Upper lobe of right lung (tissue), 1 donor: Measurements from ENCODE around the gene ACTC1. TPM values are rescaled to one million over a fixed set of nuclear protein-coding genes. Genes with fewer than 3 reads are reported as not detected.

Source experiments
- ATAC-seq: fragments of 200-7000 bp; cut with Tn5 transposase; one replicate; pipeline ENCODE4 v1.9.1; 2020; ENCODE audit warnings: mild to moderate bottlenecking, moderate library complexity
- DNase-seq: peaks from one replicate; pipeline ENCODE4 v3.0.0-alpha.2; 2020
- H3K27ac ChIP-seq: fragments of 200-600 bp; one replicate; pipeline ENCODE4 v1.8.0; 2022
- H3K27me3 ChIP-seq: fragments of 200-600 bp; one replicate; pipeline ENCODE4 v1.8.0; 2022; ENCODE audit warnings: mild to moderate bottlenecking
- H3K36me3 ChIP-seq: fragments of 200-600 bp; one replicate; pipeline ENCODE4 v1.8.0; 2022
- H3K4me1 ChIP-seq: fragments of 200-600 bp; one replicate; pipeline ENCODE4 v1.8.0; 2022
- H3K4me3 ChIP-seq: fragments of 200-600 bp; one replicate; pipeline ENCODE4 v1.8.0; 2022; ENCODE audit warnings: mild to moderate bottlenecking
- H3K9me3 ChIP-seq: fragments of 200-600 bp; one replicate; pipeline ENCODE4 v1.8.0; 2022
- intact Hi-C: fragments of 100-400 bp; cut with DNase I; formaldehyde crosslinking; loops from one replicate; pipeline ENCODE4 v1.11.0; 2022
- total RNA-seq: library from RNA; stranded (reverse); fragmentation: NEBNext Ultra II Directional; extraction: Animal tissue kit (Norgen Biotek cat#: 25700); gene quantifications from one replicate; pipeline ENCODE4 v1.2.1, GENCODE V29; 2021
- TF ChIP-seq, protein P1 (sequence below): fragments of 200-600 bp; IDR thresholded peaks from one replicate; pipeline ENCODE4 v1.8.0; 2022; ENCODE audit warnings: antibody characterized with exemption
- donor health status: DM: no; HTN: yes; CAD: no; lungs with severe emphysema.

Gene ACTC1
- total RNA-seq, 1 donor from 2014 or later: 3.4 TPM

DNA sequence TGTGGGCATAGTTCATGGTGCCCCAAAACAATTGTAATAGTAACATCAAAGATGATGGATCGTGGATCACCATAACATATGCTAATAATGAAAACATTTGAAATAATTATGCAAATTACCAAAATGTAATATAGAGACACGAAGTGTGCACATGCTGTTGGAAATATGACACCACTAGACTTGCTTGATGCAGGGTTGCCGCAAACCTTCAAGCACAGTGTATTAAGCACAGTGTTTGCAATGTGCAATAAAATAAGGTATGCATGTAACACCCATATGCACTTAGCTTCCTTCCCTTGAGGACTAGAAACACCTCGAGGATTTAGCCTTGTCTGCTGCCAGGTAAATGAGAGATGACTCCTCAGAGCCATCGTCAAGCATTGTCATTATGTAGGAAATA, 29.6 kb downstream of the ACTC1 start:
- H3K27ac ChIP-seq: no peak overlapping the region
- no peaks in the 10 kb centered on the region for H3K9me3 ChIP-seq
- H3K27me3 ChIP-seq: no peaks in the 10 kb centered on the region
- TF ChIP-seq, protein P1, sequence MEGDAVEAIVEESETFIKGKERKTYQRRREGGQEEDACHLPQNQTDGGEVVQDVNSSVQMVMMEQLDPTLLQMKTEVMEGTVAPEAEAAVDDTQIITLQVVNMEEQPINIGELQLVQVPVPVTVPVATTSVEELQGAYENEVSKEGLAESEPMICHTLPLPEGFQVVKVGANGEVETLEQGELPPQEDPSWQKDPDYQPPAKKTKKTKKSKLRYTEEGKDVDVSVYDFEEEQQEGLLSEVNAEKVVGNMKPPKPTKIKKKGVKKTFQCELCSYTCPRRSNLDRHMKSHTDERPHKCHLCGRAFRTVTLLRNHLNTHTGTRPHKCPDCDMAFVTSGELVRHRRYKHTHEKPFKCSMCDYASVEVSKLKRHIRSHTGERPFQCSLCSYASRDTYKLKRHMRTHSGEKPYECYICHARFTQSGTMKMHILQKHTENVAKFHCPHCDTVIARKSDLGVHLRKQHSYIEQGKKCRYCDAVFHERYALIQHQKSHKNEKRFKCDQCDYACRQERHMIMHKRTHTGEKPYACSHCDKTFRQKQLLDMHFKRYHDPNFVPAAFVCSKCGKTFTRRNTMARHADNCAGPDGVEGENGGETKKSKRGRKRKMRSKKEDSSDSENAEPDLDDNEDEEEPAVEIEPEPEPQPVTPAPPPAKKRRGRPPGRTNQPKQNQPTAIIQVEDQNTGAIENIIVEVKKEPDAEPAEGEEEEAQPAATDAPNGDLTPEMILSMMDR: no peak
- no peak overlapping the region for H3K4me3 ChIP-seq
- H3K4me1 ChIP-seq: no peaks in the 10 kb centered on the region
- no peaks in the 10 kb centered on the region for H3K36me3 ChIP-seq
- DNase-seq: no peak
- intact Hi-C loops: no loop called here
- no peak for ATAC-seq

DNA sequence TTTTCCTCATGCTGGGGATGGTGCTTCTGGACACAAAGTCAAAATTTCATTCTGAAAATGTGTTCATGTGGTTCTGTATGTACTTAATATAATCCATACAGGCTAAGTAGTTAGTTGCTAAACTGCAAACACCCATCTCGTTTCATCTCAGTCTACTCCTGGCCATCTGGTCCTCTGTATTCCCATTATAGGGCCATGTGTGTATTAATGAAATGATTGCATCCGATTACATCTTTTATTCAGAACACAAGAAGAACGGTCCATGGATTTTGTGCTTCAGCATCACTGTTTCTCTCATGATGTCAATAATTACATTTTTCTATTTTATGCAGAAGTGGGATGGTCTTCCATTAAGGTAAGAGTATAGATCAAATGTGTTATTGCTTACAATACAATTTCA, 34.4 kb downstream of the ACTC1 start:
- Histone ChIP-seq H3K4me1 (no peaks in the 10 kb centered on the region), H3K36me3 (no peaks in the 10 kb centered on the region), H3K27ac (no peak overlapping the region), H3K27me3 (peaks cover 17% of the 10 kb centered on the region), H3K4me3 (no peak overlapping the region), H3K9me3 (no peaks in the 10 kb centered on the region)
- TF ChIP-seq, protein P1: no peak
- DNase-seq (no peak), ATAC-seq (no peak)
- intact Hi-C loops: no loop called here

DNA sequence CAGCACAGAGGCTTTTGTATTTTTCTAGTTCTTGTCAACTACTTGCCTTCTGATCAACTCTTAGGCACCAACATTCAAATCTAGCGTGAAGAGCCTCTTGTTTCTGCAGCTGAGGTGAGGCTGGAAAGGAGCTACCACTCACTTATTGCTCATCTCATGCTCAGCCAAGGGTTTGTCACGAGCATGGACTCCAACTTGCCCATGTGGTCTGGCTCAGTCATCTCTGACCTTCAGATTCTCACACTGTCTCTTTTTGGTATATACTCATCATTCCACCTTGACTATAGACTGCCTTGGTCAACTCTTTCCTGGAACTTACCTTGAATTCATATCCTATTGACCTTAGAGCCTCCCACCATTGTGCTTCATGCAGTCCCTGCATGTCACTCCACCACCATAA, 35.4 kb downstream of the ACTC1 start:
- H3K27ac ChIP-seq: no peak overlapping the region
- ATAC-seq (no peak), DNase-seq (no peak)
- H3K4me3 ChIP-seq: no peak overlapping the region
- H3K36me3 ChIP-seq: no peaks in the 10 kb centered on the region
- H3K4me1 ChIP-seq: no peaks in the 10 kb centered on the region
- intact Hi-C loops: no loop called here
- TF ChIP-seq, protein P1: no peak
- peaks cover 26% of the 10 kb centered on the region for H3K27me3 ChIP-seq
- H3K9me3 ChIP-seq: no peaks in the 10 kb centered on the region

DNA sequence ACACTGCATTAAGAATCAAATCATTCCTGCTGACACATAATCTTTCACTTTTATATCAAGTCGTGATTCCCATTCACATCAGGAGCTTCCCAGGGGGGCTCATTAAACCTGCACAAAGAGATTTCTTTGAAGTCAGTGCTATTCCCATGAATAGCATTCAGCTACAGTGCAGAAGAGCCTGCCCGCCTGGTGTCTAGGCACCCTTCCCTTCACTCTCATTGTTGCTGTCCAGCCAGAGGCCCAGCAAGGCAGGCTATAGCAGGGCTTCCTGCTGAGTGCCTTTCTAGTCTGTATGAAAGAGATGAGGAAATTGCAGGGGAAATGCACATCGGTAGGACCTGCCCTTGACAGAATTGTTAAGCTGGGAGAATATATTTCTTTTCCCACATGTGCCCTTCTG, 36.0 kb downstream of the ACTC1 start:
- TF ChIP-seq, protein P1: no peak
- ATAC-seq: no peak
- no peaks in the 10 kb centered on the region for H3K4me1 ChIP-seq
- H3K27me3 ChIP-seq: peaks cover 32% of the 10 kb centered on the region
- no peak overlapping the region for H3K27ac ChIP-seq
- no peaks in the 10 kb centered on the region for H3K36me3 ChIP-seq
- no peaks in the 10 kb centered on the region for H3K9me3 ChIP-seq
- intact Hi-C loops: no loop called here
- no peak for DNase-seq
- no peak overlapping the region for H3K4me3 ChIP-seq

DNA sequence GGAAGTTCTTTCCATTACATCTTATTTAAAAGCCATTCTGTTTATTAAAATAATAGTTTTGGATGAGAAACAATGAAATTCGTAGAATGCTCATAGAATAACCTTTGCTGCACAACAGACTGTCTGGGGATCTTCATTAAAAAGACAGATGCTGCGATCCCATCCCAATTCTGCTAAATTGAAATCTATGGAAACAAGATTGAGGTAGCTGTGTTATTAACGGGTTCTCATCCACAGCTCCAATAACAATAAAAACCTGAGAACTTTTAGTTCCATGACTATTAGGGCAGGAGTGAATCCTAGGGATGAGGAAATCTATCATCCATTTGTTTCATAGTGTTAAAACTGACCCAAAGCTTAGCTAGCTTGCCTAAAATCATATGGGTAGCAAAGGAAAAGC, 38.1 kb downstream of the ACTC1 start:
- H3K27me3 ChIP-seq: peaks cover 43% of the 10 kb centered on the region
- H3K36me3 ChIP-seq: no peaks in the 10 kb centered on the region
- intact Hi-C loops: no loop called here
- ATAC-seq (no peak), DNase-seq (no peak)
- TF ChIP-seq, protein P1: no peak
- H3K9me3 ChIP-seq: no peaks in the 10 kb centered on the region
- H3K4me1 ChIP-seq: no peaks in the 10 kb centered on the region
- no peak overlapping the region for H3K4me3 ChIP-seq
- H3K27ac ChIP-seq: no peak overlapping the region

DNA sequence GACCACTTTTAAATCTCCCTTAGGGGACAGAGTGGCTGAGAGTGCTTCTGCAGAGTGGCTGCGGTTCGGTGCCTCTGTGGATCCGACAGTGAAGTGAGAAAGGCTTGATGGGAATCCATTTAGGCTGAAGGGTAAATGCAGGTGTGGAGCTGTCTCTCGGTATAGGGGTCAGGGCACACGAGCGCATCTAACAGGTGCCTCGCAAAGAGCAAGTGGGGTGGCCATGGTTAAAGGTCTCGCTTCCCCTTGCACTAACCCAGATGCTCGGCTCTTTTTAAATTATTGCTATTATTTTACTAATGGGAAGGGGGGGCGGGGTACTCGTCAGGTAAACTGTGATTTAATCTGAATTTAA, 40.0 kb downstream of the ACTC1 start:
- no peak overlapping the region for H3K27ac ChIP-seq
- H3K9me3 ChIP-seq: no peaks in the 10 kb centered on the region
- H3K36me3 ChIP-seq: no peaks in the 10 kb centered on the region
- DNase-seq (no peak), ATAC-seq (no peak)
- TF ChIP-seq, protein P1: no peak
- H3K27me3 ChIP-seq: peaks cover 55% of the 10 kb centered on the region
- no peak overlapping the region for H3K4me3 ChIP-seq
- intact Hi-C loops: no loop called here
- H3K4me1 ChIP-seq: no peaks in the 10 kb centered on the region
